GM12864 (cell line): ENCODE data around the gene LTC4S.
"Not testable (repeated sequence)": the region's sequence is repeated elsewhere in the genome, so short reads cannot be mapped to it uniquely, and the experiment has no call there.

Experiments
- DNase-seq: peaks from one replicate; pipeline ENCODE4 v3.0.0-alpha.2; 2011; ENCODE audit warnings: low read depth
- H3K4me3 ChIP-seq: 2 replicates; pipeline ENCODE4 v1.5.1; 2011; ENCODE audit warnings: mild to moderate bottlenecking, low read depth, low read length, control low read depth
- CTCF ChIP-seq: IDR thresholded peaks from 2 replicates; pipeline ENCODE4 v1.5.1; 2011; ENCODE audit warnings: low read depth, mild to moderate bottlenecking, moderate library complexity, low read length, control low read depth, inconsistent platforms; ENCODE audit errors: missing control alignments

Gene LTC4S

GRCh38 chr5:179833709-179834070 lies 39.9 kb downstream of the LTC4S start:
- no peak overlapping the region for H3K4me3 ChIP-seq
- no peak for TF ChIP-seq CTCF
- DNase-seq = no peak

GRCh38 chr5:179834120-179834519 lies 40.3 kb downstream of the LTC4S start:
- no peak for DNase-seq
- no peak overlapping the region for H3K4me3 ChIP-seq
- no peak for TF ChIP-seq CTCF

GRCh38 chr5:179834871-179835270 lies 41.1 kb downstream of the LTC4S start:
- not testable (repeated sequence) for H3K4me3 ChIP-seq, DNase-seq

- no peak overlapping the region for H3K4me3 ChIP-seq
- no peak for TF ChIP-seq CTCF
- DNase-seq = no peak
Measured at GRCh38 chr5:179836225-179837019, 42.6 kb downstream of the LTC4S start.

GRCh38 chr5:179837076-179838011 lies 43.6 kb downstream of the LTC4S start:
- H3K4me3 ChIP-seq = no peak overlapping the region
- no peak for DNase-seq
- TF ChIP-seq CTCF = no peak

- H3K4me3 ChIP-seq = no peak overlapping the region
- DNase-seq = no peak
- TF ChIP-seq CTCF = no peak
Measured at GRCh38 chr5:179839328-179840256, 45.8 kb downstream of the LTC4S start.
